ENCODE data around the gene PRRG3.
"Not testable (repeated sequence)": the region's sequence is repeated elsewhere in the genome, so short reads cannot be mapped to it uniquely, and the experiment has no call there.

Gene PRRG3

DNA sequence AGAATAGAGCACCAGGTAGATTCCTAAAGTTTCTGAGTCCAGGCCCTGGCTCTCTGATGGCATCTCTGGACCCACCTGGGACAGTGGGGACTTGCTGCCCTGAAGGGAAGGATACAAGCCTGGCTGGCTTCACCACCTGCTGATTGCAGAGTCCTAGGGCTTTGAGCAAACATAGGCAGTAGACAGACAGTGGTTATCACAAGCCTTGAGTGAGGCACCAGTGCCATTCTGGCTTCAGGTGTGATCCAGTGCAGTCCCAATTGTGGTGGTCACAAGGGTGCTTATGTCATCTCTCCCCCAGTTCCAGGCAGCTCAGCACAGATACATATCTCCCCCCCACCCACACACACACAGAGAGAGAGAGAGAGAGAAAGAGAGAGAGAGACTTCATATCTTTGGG is 6.6 kb upstream of the PRRG3 start:
- H3K4me3 ChIP-seq (ENCODE audit: low read depth, low read length), result no peak overlapping the region
- TF ChIP-seq, protein P1, sequence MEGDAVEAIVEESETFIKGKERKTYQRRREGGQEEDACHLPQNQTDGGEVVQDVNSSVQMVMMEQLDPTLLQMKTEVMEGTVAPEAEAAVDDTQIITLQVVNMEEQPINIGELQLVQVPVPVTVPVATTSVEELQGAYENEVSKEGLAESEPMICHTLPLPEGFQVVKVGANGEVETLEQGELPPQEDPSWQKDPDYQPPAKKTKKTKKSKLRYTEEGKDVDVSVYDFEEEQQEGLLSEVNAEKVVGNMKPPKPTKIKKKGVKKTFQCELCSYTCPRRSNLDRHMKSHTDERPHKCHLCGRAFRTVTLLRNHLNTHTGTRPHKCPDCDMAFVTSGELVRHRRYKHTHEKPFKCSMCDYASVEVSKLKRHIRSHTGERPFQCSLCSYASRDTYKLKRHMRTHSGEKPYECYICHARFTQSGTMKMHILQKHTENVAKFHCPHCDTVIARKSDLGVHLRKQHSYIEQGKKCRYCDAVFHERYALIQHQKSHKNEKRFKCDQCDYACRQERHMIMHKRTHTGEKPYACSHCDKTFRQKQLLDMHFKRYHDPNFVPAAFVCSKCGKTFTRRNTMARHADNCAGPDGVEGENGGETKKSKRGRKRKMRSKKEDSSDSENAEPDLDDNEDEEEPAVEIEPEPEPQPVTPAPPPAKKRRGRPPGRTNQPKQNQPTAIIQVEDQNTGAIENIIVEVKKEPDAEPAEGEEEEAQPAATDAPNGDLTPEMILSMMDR (IDR thresholded peaks at IDR 0.05; ENCODE audit: control insufficient read depth, extremely low read depth, insufficient read depth), result no peak
- DNase-seq (ENCODE audit: low read depth), result no peak

DNA sequence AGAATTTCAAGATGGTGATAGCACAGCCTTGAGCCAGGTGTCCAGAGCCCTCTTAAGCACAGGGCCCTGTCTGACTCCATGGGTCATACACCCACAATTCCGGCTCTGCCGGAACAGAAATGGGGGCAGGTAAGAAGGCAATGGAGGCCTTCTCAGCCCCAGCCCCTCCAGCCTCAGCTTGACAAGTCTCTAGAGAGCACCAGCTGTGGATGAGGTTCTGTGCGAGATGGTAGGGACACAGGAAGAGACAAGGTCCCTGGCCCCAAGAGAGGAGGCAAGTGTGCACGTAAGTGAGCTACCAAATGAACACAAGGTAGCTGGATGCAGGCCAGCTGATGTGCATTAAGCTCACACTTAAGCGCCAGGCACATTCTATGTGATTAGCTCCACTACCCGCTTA is 2.4 kb upstream of the PRRG3 start:
- TF ChIP-seq, protein P1 (IDR thresholded peaks at IDR 0.05; ENCODE audit: control insufficient read depth, extremely low read depth, insufficient read depth), result no peak
- DNase-seq (ENCODE audit: low read depth), result no peak
- H3K4me3 ChIP-seq (ENCODE audit: low read depth, low read length), result no peak overlapping the region

DNA sequence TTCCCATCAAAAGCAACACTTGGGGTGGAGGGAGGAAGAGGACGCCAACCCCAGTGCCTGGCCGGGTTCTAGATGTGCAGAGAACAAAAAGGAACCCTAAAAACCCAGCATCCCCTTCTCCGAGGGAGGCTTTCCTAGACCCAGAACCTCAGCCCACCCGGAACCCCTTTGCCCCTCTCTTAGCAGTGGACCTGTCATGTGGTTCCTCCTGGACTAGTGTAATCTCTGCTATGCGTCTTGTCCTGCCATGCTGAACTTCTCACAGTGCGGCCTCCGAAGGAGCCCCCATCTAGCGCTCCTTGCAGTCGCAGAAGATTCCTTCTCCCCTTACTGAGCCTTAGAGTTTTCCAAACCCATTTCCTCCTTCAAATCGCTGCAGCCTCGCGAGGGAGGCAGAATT is 1.1 kb upstream of the PRRG3 start:
- TF ChIP-seq, protein P1 (IDR thresholded peaks at IDR 0.05; ENCODE audit: control insufficient read depth, extremely low read depth, insufficient read depth), result no peak
- no peak overlapping the region for H3K4me3 ChIP-seq (ENCODE audit: low read depth, low read length)
- no peak for DNase-seq (ENCODE audit: low read depth)

DNA sequence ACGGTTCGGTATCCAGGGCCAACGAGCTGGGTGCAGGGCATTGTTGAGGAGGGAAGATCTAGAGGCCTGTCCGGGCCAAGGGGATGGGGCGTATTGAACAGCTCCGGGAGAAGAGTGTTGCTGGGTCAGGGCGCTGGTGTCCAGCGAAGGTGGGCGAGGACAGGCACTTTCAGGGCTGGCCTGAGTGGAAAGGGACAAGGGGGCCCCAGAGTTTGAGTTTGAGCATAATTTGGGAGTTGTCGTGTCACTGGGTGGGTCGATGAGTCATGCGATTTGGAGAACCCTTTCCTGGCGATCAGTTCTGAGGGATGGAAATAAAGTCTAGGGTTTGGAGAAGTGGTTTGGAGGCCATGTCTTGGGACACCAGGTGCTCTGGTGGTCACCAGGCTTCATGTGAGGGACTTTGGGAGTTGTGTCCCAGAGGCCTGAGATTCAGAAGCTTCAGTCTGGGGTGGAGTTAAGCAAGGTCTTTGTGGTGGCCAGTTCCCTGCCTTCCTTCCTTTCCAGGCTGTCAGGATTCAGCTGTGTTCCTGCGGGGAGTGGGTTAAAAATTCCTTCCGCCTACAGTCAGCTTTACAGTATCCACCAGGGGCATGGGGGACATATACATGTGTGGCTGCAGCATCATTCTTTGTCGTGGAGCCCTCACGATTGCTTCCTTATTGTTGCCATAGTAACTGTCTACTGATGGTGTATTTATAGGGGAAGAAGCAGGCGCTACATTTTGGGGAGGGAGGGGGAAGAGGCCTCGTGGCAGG is 504 bp downstream of the PRRG3 start:
- TF ChIP-seq, protein P1 (IDR thresholded peaks at IDR 0.05; ENCODE audit: control insufficient read depth, extremely low read depth, insufficient read depth), result no peak
- DNase-seq (ENCODE audit: low read depth), result no peak
- no peak overlapping the region for H3K4me3 ChIP-seq (ENCODE audit: low read depth, low read length)

DNA sequence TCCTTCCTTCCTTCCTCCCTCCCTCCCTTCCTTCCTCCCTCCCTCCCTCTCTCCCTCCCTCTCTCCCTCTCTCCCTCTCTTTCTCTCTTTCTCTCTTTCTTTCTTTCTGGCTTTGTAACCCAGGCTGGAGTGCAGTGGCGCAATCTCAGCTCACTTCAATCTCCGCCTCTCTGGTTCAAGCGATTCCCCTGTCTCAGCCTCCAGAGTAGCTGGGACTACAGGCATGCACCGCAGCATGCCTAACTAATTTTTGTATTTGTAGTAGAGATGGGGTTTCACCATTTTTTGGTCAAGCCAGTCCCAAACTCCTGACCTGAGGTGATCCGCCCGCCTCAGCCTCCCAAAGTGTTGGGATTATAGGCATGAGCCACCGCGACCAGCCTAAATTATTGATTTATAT is 1.8 kb downstream of the PRRG3 start:
- not testable (repeated sequence) for H3K4me3 ChIP-seq (ENCODE audit: low read depth, low read length); DNase-seq (ENCODE audit: low read depth)

DNA sequence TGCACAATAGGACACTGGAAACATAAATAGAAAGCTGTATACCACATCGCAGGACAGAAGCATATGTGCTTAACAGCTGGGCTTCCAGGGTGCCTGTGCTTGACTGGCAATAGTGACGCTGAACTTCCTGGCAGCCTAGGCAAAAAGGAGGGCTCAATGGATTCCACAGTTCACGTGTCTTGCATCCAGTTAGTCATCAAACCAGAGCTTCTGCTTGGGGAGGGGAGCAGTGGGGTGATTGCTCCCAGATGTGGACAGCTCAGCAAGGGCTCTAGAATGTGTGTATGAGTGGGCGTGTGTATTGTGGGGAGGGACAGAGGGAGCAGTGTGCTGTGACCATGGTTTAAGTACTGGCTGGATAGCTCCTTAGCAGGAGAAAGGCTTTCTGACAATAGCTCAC is 2.3 kb downstream of the PRRG3 start:
- TF ChIP-seq, protein P1 (IDR thresholded peaks at IDR 0.05; ENCODE audit: control insufficient read depth, extremely low read depth, insufficient read depth), result no peak
- no peak overlapping the region for H3K4me3 ChIP-seq (ENCODE audit: low read depth, low read length)
- no peak for DNase-seq (ENCODE audit: low read depth)

DNA sequence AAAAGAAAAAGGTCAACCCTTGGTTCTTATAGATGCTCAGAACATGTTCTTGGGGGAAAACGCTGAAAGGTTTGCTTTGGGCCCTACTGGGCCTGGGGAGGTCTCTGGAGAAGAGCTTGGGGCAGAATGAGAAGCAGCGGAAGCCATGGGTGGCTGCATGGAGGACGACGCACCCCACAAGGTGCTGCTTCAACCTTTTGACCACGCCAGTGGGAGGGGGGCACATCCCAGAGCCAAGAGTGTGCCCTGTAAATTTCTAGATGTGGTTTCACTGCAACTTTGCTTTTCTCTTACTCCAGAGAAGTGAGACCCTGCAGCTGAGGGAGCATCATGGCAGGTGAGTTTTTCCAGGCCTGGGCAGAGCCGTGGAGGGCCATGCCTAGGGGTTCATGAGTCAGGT is 3.2 kb downstream of the PRRG3 start:
- no peak overlapping the region for H3K4me3 ChIP-seq (ENCODE audit: low read depth, low read length)
- TF ChIP-seq, protein P1 (IDR thresholded peaks at IDR 0.05; ENCODE audit: control insufficient read depth, extremely low read depth, insufficient read depth), result no peak
- DNase-seq (ENCODE audit: low read depth), result no peak

Data from LNCaP clone FGC (cell line).